ENCODE data around the gene SUGCT.

DNA sequence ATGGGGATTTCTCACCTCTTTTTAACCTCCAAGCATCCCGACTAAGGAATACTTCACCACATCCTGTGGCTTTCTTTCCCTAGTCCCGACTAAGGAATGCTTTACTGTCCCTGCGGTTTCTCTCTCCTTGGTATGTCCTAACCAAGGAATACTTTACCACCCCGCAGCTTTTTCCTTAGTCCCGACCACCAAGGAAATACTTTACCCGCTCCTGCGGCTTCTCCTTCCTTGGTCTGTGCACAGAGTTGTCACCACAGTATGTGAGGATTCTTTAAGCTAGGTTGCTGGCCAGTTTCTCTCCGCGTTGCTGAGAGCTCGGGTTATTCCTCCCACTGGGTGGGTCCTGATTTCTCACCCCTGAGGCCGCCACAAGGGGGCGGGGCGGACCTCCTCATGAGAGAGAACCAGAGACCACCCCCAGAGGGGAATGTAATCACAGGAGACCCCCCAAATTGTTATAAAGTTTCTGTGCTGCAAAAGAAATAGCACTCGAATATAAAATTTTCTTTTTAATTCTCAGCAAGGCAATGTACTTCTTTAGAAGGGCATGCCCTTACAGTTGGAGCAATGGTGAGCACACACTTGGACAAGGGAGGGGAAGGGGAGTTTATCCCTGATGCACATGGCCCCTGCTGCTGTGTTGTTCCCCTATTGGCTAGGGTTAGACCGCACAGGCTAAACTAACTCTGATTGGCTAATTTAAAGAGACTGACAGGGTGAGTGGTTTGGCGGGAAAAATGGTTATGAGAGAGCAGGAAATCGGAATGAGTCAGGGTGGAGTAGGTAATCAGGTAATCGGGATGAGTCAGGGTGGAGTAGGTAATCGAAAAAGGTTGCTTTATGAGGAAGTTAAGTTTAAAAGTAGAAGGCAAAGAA lies 12.8 kb downstream of the SUGCT start:
- TF ChIP-seq POLR2AphosphoS5 (IDR thresholded peaks at IDR 0.05; ENCODE audit: borderline replicate concordance, low read depth, low read length) (no peak), EZH2 (IDR thresholded peaks at IDR 0.05) (no peak)

All from SK-N-MC (cell line).